Fibroblast of gingiva (primary cell): Measurements from ENCODE around the gene INSIG1.

ENCODE experiments used
- DNase-seq: peaks from one replicate; pipeline ENCODE4 v3.0.0-alpha.2; 2011; ENCODE audit warnings: low read depth

Gene INSIG1

GRCh38 chr7:155285423-155285822 is 12.3 kb upstream of the INSIG1 start:
- no peak for DNase-seq

GRCh38 chr7:155285833-155286232 is 11.8 kb upstream of the INSIG1 start:
- DNase-seq: no peak

- no peak for DNase-seq
Observed at GRCh38 chr7:155286686-155287085, 11.0 kb upstream of the INSIG1 start.

- no peak for DNase-seq
Observed at GRCh38 chr7:155287284-155287935, 10.3 kb upstream of the INSIG1 start.

GRCh38 chr7:155288055-155288454 is 9.6 kb upstream of the INSIG1 start:
- DNase-seq: no peak

GRCh38 chr7:155289107-155289506 is 8.6 kb upstream of the INSIG1 start:
- DNase-seq: no peak

- no peak for DNase-seq
Observed at GRCh38 chr7:155289949-155290501, 7.7 kb upstream of the INSIG1 start.

- no peak for DNase-seq
Observed at GRCh38 chr7:155291045-155291530, 6.6 kb upstream of the INSIG1 start.

- DNase-seq: no peak
Observed at GRCh38 chr7:155291729-155292128, 5.9 kb upstream of the INSIG1 start.

GRCh38 chr7:155292680-155293226 is 4.9 kb upstream of the INSIG1 start:
- DNase-seq: no peak

- DNase-seq: no peak
Observed at GRCh38 chr7:155293721-155294510, 3.8 kb upstream of the INSIG1 start.

- DNase-seq: no peak
Observed at GRCh38 chr7:155294511-155294778, 3.2 kb upstream of the INSIG1 start.

GRCh38 chr7:155295511-155295910 is 2.2 kb upstream of the INSIG1 start:
- DNase-seq: no peak

- DNase-seq: no peak
Observed at GRCh38 chr7:155296006-155296787, 1.5 kb upstream of the INSIG1 start.

GRCh38 chr7:155296788-155297516 is 726 bp upstream of the INSIG1 start:
- peak; percentile 80 for DNase-seq

- DNase-seq: no peak
Observed at GRCh38 chr7:155298288-155298833, 683 bp downstream of the INSIG1 start.

- peak; percentile 95 for DNase-seq
Observed at GRCh38 chr7:155298834-155299534, 1.3 kb downstream of the INSIG1 start.

- DNase-seq: no peak
Observed at GRCh38 chr7:155299535-155300202, 2.0 kb downstream of the INSIG1 start.

GRCh38 chr7:155300641-155301452 is 3.2 kb downstream of the INSIG1 start:
- DNase-seq: no peak
